PFSK-1 (cell line): ENCODE data around the gene SYNDIG1.

Experiments
- SIN3A ChIP-seq: IDR thresholded peaks from 2 replicates; pipeline ENCODE4 v1.6.1; 2012; ENCODE audit warnings: mild to moderate bottlenecking, low read length, moderate library complexity, borderline replicate concordance; ENCODE audit not compliant: insufficient read depth
- TF ChIP-seq, protein P1 (sequence below), 2 experiments: IDR thresholded peaks; 2 replicates each; pipeline versions ENCODE4 v1.6.1 to v1.8.0; 2011 to 2012; ENCODE audit warnings: low read depth in 2 of 2, low read length in 2 of 2, control low read depth in 1 of 2, inconsistent platforms in 1 of 2, mild to moderate bottlenecking in 1 of 2, moderate library complexity in 1 of 2; ENCODE audit not compliant: insufficient read depth in 1 of 2

DNA sequence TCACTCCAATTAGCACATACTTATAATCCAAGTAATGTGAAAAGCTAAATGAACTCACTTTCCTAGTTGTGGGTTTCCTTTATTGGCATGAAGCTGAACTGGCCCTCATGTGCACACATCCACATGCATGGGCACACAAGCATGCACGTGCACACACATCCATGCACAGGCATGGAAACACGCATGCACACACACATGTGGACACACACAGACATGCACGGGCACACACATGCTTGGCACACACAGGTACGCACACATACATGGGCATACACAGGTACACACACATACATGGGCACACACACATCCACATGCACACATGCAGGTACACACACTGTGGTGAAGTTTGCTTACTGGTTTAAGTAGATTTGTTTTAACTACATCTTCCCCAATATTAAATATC lies 23.8 kb downstream of the SYNDIG1 start:
- TF ChIP-seq, protein P1, sequence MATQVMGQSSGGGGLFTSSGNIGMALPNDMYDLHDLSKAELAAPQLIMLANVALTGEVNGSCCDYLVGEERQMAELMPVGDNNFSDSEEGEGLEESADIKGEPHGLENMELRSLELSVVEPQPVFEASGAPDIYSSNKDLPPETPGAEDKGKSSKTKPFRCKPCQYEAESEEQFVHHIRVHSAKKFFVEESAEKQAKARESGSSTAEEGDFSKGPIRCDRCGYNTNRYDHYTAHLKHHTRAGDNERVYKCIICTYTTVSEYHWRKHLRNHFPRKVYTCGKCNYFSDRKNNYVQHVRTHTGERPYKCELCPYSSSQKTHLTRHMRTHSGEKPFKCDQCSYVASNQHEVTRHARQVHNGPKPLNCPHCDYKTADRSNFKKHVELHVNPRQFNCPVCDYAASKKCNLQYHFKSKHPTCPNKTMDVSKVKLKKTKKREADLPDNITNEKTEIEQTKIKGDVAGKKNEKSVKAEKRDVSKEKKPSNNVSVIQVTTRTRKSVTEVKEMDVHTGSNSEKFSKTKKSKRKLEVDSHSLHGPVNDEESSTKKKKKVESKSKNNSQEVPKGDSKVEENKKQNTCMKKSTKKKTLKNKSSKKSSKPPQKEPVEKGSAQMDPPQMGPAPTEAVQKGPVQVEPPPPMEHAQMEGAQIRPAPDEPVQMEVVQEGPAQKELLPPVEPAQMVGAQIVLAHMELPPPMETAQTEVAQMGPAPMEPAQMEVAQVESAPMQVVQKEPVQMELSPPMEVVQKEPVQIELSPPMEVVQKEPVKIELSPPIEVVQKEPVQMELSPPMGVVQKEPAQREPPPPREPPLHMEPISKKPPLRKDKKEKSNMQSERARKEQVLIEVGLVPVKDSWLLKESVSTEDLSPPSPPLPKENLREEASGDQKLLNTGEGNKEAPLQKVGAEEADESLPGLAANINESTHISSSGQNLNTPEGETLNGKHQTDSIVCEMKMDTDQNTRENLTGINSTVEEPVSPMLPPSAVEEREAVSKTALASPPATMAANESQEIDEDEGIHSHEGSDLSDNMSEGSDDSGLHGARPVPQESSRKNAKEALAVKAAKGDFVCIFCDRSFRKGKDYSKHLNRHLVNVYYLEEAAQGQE (IDR thresholded peaks at IDR 0.05; ENCODE audit: insufficient read depth in 1 of 2, low read depth in 2 of 2, low read length in 2 of 2), result no peak
- TF ChIP-seq SIN3A, result no peak
